Measurements from ENCODE around the gene SUN5.

- TF ChIP-seq CTCF (IDR thresholded peaks at IDR 0.05) (no peak), POLR2A (IDR thresholded peaks at IDR 0.05) (no peak)
Measured at GRCh38 chr20:33019465-33020277, 15.4 kb upstream of the SUN5 start.

All from testis (tissue), 2 donors.